HG03103 (cell line): ENCODE results near the gene PADI6.
"Not testable (repeated sequence)": the region's sequence is repeated elsewhere in the genome, so short reads cannot be mapped to it uniquely, and the experiment has no call there.

Experiments
- ATAC-seq: cut with Tn5 transposase; IDR thresholded peaks from one replicate; pipeline ENCODE4 v1.9.1; 2021; ENCODE audit warnings: low read depth; ENCODE audit not compliant: unreplicated experiment

The PADI6 gene

GRCh38 chr1:17403081-17403480 is 31.1 kb downstream of the PADI6 start:
- no peak for ATAC-seq

GRCh38 chr1:17404034-17404684 is 32.2 kb downstream of the PADI6 start:
- ATAC-seq = no peak

GRCh38 chr1:17404820-17405219 is 32.8 kb downstream of the PADI6 start:
- ATAC-seq = no peak

GRCh38 chr1:17405898-17406759 is 34.1 kb downstream of the PADI6 start:
- ATAC-seq = no peak

- not testable (repeated sequence) for ATAC-seq
Observed at GRCh38 chr1:17406760-17407475, 34.9 kb downstream of the PADI6 start.

- not testable (repeated sequence) for ATAC-seq
Observed at GRCh38 chr1:17407786-17408514, 36.0 kb downstream of the PADI6 start.

GRCh38 chr1:17409391-17409811 is 37.4 kb downstream of the PADI6 start:
- ATAC-seq = no peak

GRCh38 chr1:17412093-17412870 is 40.3 kb downstream of the PADI6 start:
- no peak for ATAC-seq

- ATAC-seq = no peak
Observed at GRCh38 chr1:17414022-17414421, 42.0 kb downstream of the PADI6 start.

GRCh38 chr1:17416389-17416788 is 44.4 kb downstream of the PADI6 start:
- no peak for ATAC-seq

- ATAC-seq = no peak
Observed at GRCh38 chr1:17419626-17420328, 47.8 kb downstream of the PADI6 start.

- ATAC-seq = no peak
Observed at GRCh38 chr1:17420391-17420918, 48.5 kb downstream of the PADI6 start.

GRCh38 chr1:17422461-17422860 is 50.5 kb downstream of the PADI6 start:
- ATAC-seq = no peak

- ATAC-seq = no peak
Observed at GRCh38 chr1:17423781-17424245, 51.8 kb downstream of the PADI6 start.

GRCh38 chr1:17425806-17426600 is 54.0 kb downstream of the PADI6 start:
- no peak for ATAC-seq

GRCh38 chr1:17427696-17428660 is 56.0 kb downstream of the PADI6 start:
- ATAC-seq = no peak

GRCh38 chr1:17429183-17429582 is 57.2 kb downstream of the PADI6 start:
- ATAC-seq = no peak
